Uterus (tissue), 2 donors: ENCODE data around the gene ACOT7.

Experiments
- CTCF ChIP-seq, 4 experiments: fragments of 200-600 bp in 2 of 4; fragments of 450-650 bp in 2 of 4; sonication (generic) in 2 of 4; IDR thresholded peaks; one replicate each; pipeline ENCODE4 v1.5.1; 2016 to 2019; ENCODE audit warnings: antibody characterized with exemption in 4 of 4, mild to moderate bottlenecking in 2 of 4, moderate library complexity in 1 of 4
- POLR2A ChIP-seq, 2 donors: fragments of 450-650 bp; IDR thresholded peaks; one replicate each; pipeline ENCODE4 v1.6.1; 2016; ENCODE audit warnings: antibody characterized with exemption in 2 of 2, mild to moderate bottlenecking in 1 of 2, moderate library complexity in 1 of 2

GRCh38 chr1:6313393-6314200, 80.0 kb downstream of the ACOT7 start:
- TF ChIP-seq POLR2A (IDR thresholded peaks at IDR 0.05) (no peak), CTCF (IDR thresholded peaks at IDR 0.05) (no peak)
